C4-2B (cell line): Measurements from ENCODE around the gene RABL2A.
"Not testable (repeated sequence)": the region's sequence is repeated elsewhere in the genome, so short reads cannot be mapped to it uniquely, and the experiment has no call there.

Experiments used
- ZFX ChIP-seq: fragments of 450-650 bp; IDR thresholded peaks from 2 replicates; pipeline ENCODE4 v1.6.1; 2017
- TF ChIP-seq, protein P1 (sequence below): fragments of 450-650 bp; conservative IDR thresholded peaks from 2 replicates; pipeline ENCODE4 v1.5.1; 2017; ENCODE audit warnings: mild to moderate bottlenecking

DNA sequence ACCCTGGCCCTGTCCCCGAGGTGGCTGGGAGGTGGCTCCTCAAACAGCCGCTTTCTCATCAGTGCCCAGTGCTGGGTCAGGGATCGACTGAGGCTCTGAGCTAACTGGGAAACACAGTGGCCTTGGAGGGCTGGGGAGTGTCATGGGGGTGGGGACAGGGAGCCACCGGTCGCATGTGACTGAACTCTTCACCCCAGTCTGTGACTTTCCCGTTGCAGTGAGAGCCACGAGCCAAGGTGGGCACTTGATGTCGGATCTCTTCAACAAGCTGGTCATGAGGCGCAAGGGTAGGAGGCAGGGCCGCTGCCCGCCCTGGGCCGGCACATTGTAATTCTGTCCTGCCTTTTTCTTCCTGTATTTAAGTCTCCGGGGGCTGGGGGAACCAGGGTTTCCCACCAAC, 28.9 kb upstream of the RABL2A start:
- TF ChIP-seq, protein P1, sequence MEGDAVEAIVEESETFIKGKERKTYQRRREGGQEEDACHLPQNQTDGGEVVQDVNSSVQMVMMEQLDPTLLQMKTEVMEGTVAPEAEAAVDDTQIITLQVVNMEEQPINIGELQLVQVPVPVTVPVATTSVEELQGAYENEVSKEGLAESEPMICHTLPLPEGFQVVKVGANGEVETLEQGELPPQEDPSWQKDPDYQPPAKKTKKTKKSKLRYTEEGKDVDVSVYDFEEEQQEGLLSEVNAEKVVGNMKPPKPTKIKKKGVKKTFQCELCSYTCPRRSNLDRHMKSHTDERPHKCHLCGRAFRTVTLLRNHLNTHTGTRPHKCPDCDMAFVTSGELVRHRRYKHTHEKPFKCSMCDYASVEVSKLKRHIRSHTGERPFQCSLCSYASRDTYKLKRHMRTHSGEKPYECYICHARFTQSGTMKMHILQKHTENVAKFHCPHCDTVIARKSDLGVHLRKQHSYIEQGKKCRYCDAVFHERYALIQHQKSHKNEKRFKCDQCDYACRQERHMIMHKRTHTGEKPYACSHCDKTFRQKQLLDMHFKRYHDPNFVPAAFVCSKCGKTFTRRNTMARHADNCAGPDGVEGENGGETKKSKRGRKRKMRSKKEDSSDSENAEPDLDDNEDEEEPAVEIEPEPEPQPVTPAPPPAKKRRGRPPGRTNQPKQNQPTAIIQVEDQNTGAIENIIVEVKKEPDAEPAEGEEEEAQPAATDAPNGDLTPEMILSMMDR: not testable (repeated sequence)
- TF ChIP-seq ZFX: not testable (repeated sequence)
